Calu3 (cell line): ENCODE results near the gene KRTAP10-5. TPM values are rescaled to one million over a fixed set of nuclear protein-coding genes. Genes with fewer than 3 reads are reported as not detected.

Experiments
- BruUV-seq: library from RNA; stranded (reverse); fragments of 400-500 nt; replicated peaks from 2 replicates; lab custom pipeline; 2021; lab: Mats Ljungman, UMichigan
- CTCF ChIA-PET: fragments of 300-600 bp; sonication (Branson Sonifier 250); formaldehyde crosslinking; loops from one replicate; lab custom pipeline; 2022; ENCODE audit warnings: antibody characterized with exemption; lab: Charles Lee
- DNase-seq: peaks from one replicate; pipeline ENCODE4 v3.0.0; 2022
- H3K27ac Mint-ChIP-seq: one replicate; pipeline ENCODE4 v1.8.0; 2022; ENCODE audit warnings: mixed read lengths; ENCODE audit not compliant: unreplicated experiment
- H3K27me3 Mint-ChIP-seq: one replicate; pipeline ENCODE4 v1.8.0; 2022; ENCODE audit warnings: mixed read lengths; ENCODE audit not compliant: unreplicated experiment
- H3K36me3 Mint-ChIP-seq: one replicate; pipeline ENCODE4 v1.8.0; 2022; ENCODE audit warnings: mild to moderate bottlenecking, moderate library complexity, mixed read lengths; ENCODE audit not compliant: insufficient read depth, unreplicated experiment
- H3K4me1 Mint-ChIP-seq: one replicate; pipeline ENCODE4 v1.8.0; 2022; ENCODE audit warnings: mild to moderate bottlenecking, low read depth, mixed read lengths; ENCODE audit not compliant: unreplicated experiment
- H3K4me3 Mint-ChIP-seq: one replicate; pipeline ENCODE4 v1.8.0; 2022; ENCODE audit warnings: mild to moderate bottlenecking, low read depth, moderate library complexity, mixed read lengths; ENCODE audit not compliant: unreplicated experiment
- H3K9me3 Mint-ChIP-seq: one replicate; pipeline ENCODE4 v1.8.0; 2022; ENCODE audit warnings: low read depth, mixed read lengths; ENCODE audit not compliant: unreplicated experiment
- CTCF ChIP-seq: fragments of 200-600 bp; IDR thresholded peaks from one replicate; pipeline ENCODE4 v1.8.0; 2022; ENCODE audit warnings: antibody characterized with exemption; ENCODE audit not compliant: unreplicated experiment
- intact Hi-C: fragments of 100-400 bp; cut with micrococcal nuclease; formaldehyde crosslinking; loops from one replicate; pipeline ENCODE4 v1.10.0; 2022; ENCODE audit not compliant: unreplicated experiment
- total RNA-seq: library from RNA; stranded (reverse); gene quantifications from 2 replicates; pipeline ENCODE4 v1.2.3, GENCODE V29; 2022

The KRTAP10-5 gene
- total RNA-seq, 1 experiment from 2014 or later, result not detected

DNA sequence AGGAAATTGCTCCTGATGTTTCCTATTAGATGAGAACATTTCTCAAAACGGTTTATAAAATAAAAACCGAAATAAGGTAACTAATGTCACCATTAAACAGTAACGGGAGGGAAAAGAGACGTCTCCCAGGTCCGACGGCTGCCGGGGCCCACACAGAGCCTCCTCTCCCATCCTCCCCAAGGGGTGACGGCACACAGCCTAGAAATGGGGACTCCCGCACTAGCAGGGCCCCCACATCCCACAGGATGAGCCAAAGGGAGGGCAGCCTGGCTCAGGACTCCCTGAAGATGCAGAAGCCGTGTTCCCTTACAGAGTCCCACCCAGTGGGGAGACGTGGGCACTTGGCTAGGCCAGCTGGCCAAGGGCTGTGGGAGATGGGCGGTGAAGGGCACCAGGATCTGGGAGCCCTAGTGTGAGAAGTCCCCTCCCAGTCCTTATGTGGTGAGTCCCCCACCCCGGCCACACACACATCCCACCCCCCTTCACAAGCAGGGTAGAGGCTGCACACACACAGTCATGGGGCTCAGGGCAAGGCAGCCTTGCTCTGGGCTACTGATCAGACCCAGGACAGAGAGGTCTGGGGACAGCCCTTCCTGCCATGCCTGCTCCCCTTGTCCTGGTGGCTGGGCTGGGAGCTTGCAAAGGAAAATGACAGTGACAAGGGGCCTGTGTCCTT, 25.1 kb downstream of the KRTAP10-5 start:
- no TSS peak for BruUV-seq
- DNase-seq, result no peak
- Mint-ChIP-seq H3K4me3 (no peak overlapping the region), H3K27ac (no peak overlapping the region), H3K36me3 (no peaks in the 10 kb centered on the region), H3K27me3 (peaks cover 100% of the 10 kb centered on the region), H3K9me3 (no peaks in the 10 kb centered on the region), H3K4me1 (peaks cover 9% of the 10 kb centered on the region)
- CTCF ChIA-PET, result no interaction called here
- intact Hi-C loops, result no loop called here
- TF ChIP-seq CTCF, result no peak

DNA sequence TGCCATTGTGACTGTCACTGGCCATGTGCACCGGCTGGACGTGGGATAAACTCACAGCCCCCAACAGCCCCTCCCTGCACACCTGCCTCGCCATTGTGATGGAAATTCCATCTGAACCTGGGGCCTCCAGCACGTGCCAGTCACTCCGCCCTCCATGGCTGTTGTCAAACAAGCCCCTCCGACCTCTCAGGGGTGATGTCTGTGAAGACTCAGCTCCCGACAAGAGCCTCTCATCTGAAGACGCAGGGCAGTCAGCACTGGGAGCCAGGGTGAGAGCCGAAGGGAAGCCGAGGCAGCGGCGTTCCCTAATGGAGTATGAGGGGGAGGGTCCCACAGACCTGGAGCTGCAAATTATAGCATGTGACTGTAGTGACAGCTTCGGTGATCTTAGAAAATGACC, 27.7 kb downstream of the KRTAP10-5 start:
- no peak for TF ChIP-seq CTCF
- CTCF ChIA-PET, result no interaction called here
- no peaks in the 10 kb centered on the region for H3K36me3 Mint-ChIP-seq

GRCh38 chr21:44552136-44552535, 28.3 kb downstream of the KRTAP10-5 start:
- Mint-ChIP-seq H3K4me3 (no peak overlapping the region), H3K27ac (no peak overlapping the region), H3K9me3 (no peaks in the 10 kb centered on the region), H3K4me1 (peaks cover 9% of the 10 kb centered on the region), H3K36me3 (no peaks in the 10 kb centered on the region), H3K27me3 (peaks cover 100% of the 10 kb centered on the region)
- TF ChIP-seq CTCF, result no peak
- intact Hi-C loops, result no loop called here
- no peak for DNase-seq
- BruUV-seq, result no TSS peak
- CTCF ChIA-PET, result no interaction called here

More for the DNA sequence above, 27.7 kb downstream of the KRTAP10-5 start:
- H3K27ac Mint-ChIP-seq, result no peak overlapping the region
- H3K4me3 Mint-ChIP-seq, result no peak overlapping the region
- peaks cover 9% of the 10 kb centered on the region for H3K4me1 Mint-ChIP-seq
- no TSS peak for BruUV-seq
- no peak for DNase-seq
- peaks cover 100% of the 10 kb centered on the region for H3K27me3 Mint-ChIP-seq
- H3K9me3 Mint-ChIP-seq, result no peaks in the 10 kb centered on the region
- intact Hi-C loops, result no loop called here

- CTCF ChIA-PET, result interaction anchor here (1.3 kb wide), 1 partner anchor 41 kb away, joined by 3 read pairs; the partner anchor contains the start of gene KRTAP10-6
- TF ChIP-seq CTCF, result no peak
- DNase-seq, result no peak
- H3K4me3 Mint-ChIP-seq, result no peak within 1 kb of the TSS
- peaks cover 9% of the 10 kb centered on the region for H3K4me1 Mint-ChIP-seq
- H3K9me3 Mint-ChIP-seq, result peaks cover 3% of the 10 kb centered on the region
- H3K27me3 Mint-ChIP-seq, result peaks cover 100% of the 10 kb centered on the region
- no peak within 1 kb of the TSS for H3K27ac Mint-ChIP-seq
- H3K36me3 Mint-ChIP-seq, result no peaks in the 10 kb centered on the region
- intact Hi-C loops, result no loop called here
- BruUV-seq, result no TSS peak
These were observed 29.0 kb downstream of the KRTAP10-5 start, which contains the start of gene KRTAP10-2 for GRCh38 chr21:44551340-44551961. TSS of gene KRTAP10-2 (minus strand) at chr21:44551505. CDS start at chr21:44551458, 47 bp downstream.
